GM19395 (cell line): ENCODE results near the gene ELOVL5.
A peak's percentile ranks its signal among the peaks of the same experiment; 100 is the strongest.
"Not testable (repeated sequence)": the region's sequence is repeated elsewhere in the genome, so short reads cannot be mapped to it uniquely, and the experiment has no call there.

ENCODE experiments used
- ATAC-seq: cut with Tn5 transposase; IDR thresholded peaks from one replicate; pipeline ENCODE4 v1.9.1; 2021; ENCODE audit warnings: mild to moderate bottlenecking, moderate library complexity; ENCODE audit not compliant: unreplicated experiment

ELOVL5 gene

GRCh38 chr6:53348371-53349208, at the start of gene ELOVL5:
Gene ELOVL5 (minus strand): TSS chr6:53348950. CDS start chr6:53295699, 53,251 bp downstream.
- ATAC-seq: peak; percentile 77

- ATAC-seq: no peak
Observed at GRCh38 chr6:53397283-53397682, 48.5 kb upstream of the ELOVL5 start.

- no peak for ATAC-seq
Observed at GRCh38 chr6:53395986-53396385, 47.2 kb upstream of the ELOVL5 start.

- no peak for ATAC-seq
Observed at GRCh38 chr6:53394704-53395103, 46.0 kb upstream of the ELOVL5 start.

GRCh38 chr6:53391170-53391569, 42.4 kb upstream of the ELOVL5 start:
- no peak for ATAC-seq

GRCh38 chr6:53390010-53390409, 41.3 kb upstream of the ELOVL5 start:
- ATAC-seq: no peak

GRCh38 chr6:53388615-53389014, 39.9 kb upstream of the ELOVL5 start:
- not testable (repeated sequence) for ATAC-seq

GRCh38 chr6:53382421-53382820, 33.7 kb upstream of the ELOVL5 start:
- no peak for ATAC-seq

GRCh38 chr6:53378208-53378607, 29.5 kb upstream of the ELOVL5 start:
- ATAC-seq: no peak

- no peak for ATAC-seq
Observed at GRCh38 chr6:53377793-53378192, 29.0 kb upstream of the ELOVL5 start.

- ATAC-seq: no peak
Observed at GRCh38 chr6:53377289-53377688, 28.5 kb upstream of the ELOVL5 start.

GRCh38 chr6:53376661-53377226, 28.0 kb upstream of the ELOVL5 start:
- ATAC-seq: no peak

- no peak for ATAC-seq
Observed at GRCh38 chr6:53375847-53376246, 27.1 kb upstream of the ELOVL5 start.

- ATAC-seq: no peak
Observed at GRCh38 chr6:53373638-53374037, 24.9 kb upstream of the ELOVL5 start.

- ATAC-seq: no peak
Observed at GRCh38 chr6:53369876-53370515, 21.2 kb upstream of the ELOVL5 start.

- no peak for ATAC-seq
Observed at GRCh38 chr6:53369051-53369450, 20.3 kb upstream of the ELOVL5 start.

GRCh38 chr6:53366128-53366641, 17.4 kb upstream of the ELOVL5 start:
- no peak for ATAC-seq

- no peak for ATAC-seq
Observed at GRCh38 chr6:53363341-53364079, 14.8 kb upstream of the ELOVL5 start.

- peak; percentile 23 for ATAC-seq
Observed at GRCh38 chr6:53361549-53362031, 12.8 kb upstream of the ELOVL5 start.

GRCh38 chr6:53360093-53360912, 11.6 kb upstream of the ELOVL5 start:
- no peak for ATAC-seq
